SK-N-MC (cell line): Measurements from ENCODE around the gene TARS1.

Experiments used
- EZH2 ChIP-seq: fragments of 200-600 bp; sonication (generic); IDR thresholded peaks from one replicate; pipeline ENCODE4 v1.6.1; 2017; ENCODE audit warnings: antibody characterized with exemption
- FOXP2 ChIP-seq: optimal IDR thresholded peaks from 2 replicates; pipeline ENCODE3; 2011; ENCODE audit warnings: mild to moderate bottlenecking, moderate library complexity; ENCODE audit not compliant: insufficient read depth; ENCODE audit errors: extremely low read length, control extremely low read depth
- POLR2AphosphoS5 ChIP-seq: IDR thresholded peaks from 2 replicates; pipeline ENCODE4 v1.6.1; 2012; ENCODE audit warnings: mild to moderate bottlenecking, low read depth, low read length, borderline replicate concordance

- no peak for TF ChIP-seq EZH2
- TF ChIP-seq POLR2AphosphoS5: no peak
- no peak for TF ChIP-seq FOXP2
Measured at GRCh38 chr5:33490071-33490665, 49.4 kb downstream of the TARS1 start.
